ENCODE data around the gene B3GLCT.

B3GLCT gene

GRCh38 chr13:31224174-31224669, 24.4 kb downstream of the B3GLCT start:
- H3K4me3 ChIP-seq (ENCODE audit: low read length), result no peak overlapping the region
- no peak for TF ChIP-seq ZNF274 (IDR thresholded peaks at IDR 0.05; ENCODE audit: low read depth, low read length)

GRCh38 chr13:31224963-31225559, 25.3 kb downstream of the B3GLCT start:
- no peak for TF ChIP-seq ZNF274 (IDR thresholded peaks at IDR 0.05; ENCODE audit: low read depth, low read length)
- H3K4me3 ChIP-seq (ENCODE audit: low read length), result no peak overlapping the region

- TF ChIP-seq ZNF274 (IDR thresholded peaks at IDR 0.05; ENCODE audit: low read depth, low read length), result no peak
- H3K4me3 ChIP-seq (ENCODE audit: low read length), result no peak overlapping the region
Observed at GRCh38 chr13:31225998-31226675, 26.4 kb downstream of the B3GLCT start.

DNA sequence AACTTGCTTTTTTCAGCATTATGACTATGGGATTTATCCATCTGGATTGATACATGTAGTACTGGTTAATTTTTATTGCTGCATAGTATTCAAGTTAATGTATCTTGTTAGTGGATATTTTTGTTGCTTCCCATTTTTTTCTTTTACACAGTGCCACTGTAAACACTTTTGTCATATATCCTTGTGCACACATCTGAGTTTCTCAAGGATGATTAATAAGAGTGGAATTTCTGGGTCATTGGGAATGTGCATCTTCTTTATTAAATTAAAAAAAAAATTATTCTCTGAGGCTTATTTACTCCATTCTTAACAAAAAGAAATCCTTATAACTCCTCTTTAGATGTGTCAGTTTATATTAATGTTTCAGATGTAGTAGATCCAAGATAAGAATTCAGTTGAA, 27.3 kb downstream of the B3GLCT start:
- H3K4me3 ChIP-seq (ENCODE audit: low read length), result no peak overlapping the region
- TF ChIP-seq ZNF274 (IDR thresholded peaks at IDR 0.05; ENCODE audit: low read depth, low read length), result no peak

DNA sequence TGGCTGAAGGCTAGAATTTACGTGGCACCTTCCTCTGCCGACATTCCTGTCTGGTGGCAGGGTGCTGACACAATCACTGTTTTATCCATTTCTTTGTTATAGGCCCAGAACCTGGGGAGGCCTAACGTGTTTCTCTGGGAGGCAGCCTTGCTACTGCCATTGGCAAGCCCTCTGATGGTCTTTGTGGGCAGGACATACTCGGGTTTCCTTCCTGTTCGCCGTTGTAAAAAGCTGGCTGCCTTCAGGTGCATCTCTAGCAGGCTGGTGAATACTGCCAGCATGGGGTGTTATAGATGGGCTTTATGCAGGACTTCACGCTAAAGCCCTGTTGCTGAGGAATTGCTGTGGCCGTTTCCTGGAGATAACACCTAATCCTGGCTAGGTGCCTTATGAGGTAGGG, 28.1 kb downstream of the B3GLCT start:
- no peak for TF ChIP-seq ZNF274 (IDR thresholded peaks at IDR 0.05; ENCODE audit: low read depth, low read length)
- no peak overlapping the region for H3K4me3 ChIP-seq (ENCODE audit: low read length)

- no peak for TF ChIP-seq ZNF274 (IDR thresholded peaks at IDR 0.05; ENCODE audit: low read depth, low read length)
- H3K4me3 ChIP-seq (ENCODE audit: low read length), result no peak overlapping the region
Observed at GRCh38 chr13:31234729-31235128, 35.0 kb downstream of the B3GLCT start.

DNA sequence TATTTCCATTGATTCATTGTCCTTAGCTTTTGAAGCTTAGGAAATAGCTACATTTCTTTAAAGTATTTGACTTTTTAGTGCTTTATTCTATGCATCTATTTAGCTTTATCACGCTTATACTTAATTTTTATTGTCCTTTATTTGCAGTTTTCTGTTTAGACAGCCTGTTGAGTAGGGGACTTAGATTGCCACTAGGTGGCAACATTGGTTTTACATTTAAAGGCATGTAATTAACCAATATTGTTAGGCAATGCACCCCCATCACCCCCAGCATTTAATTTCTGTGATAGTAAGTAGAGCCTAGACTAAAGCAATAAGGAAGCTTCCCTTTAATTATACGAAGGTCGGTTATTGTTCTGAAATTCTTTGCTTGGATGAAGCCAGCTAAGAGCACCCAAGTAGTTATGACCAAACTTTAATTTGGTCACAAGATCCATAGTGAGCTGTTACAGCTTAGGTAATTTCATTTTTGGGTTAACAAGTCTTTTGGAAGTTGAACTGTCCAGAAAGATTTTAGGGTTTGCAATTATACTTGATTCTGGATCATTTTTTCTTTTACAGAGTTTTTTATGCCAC, 36.5 kb downstream of the B3GLCT start:
- no peak overlapping the region for H3K4me3 ChIP-seq (ENCODE audit: low read length)
- TF ChIP-seq ZNF274 (IDR thresholded peaks at IDR 0.05; ENCODE audit: low read depth, low read length), result no peak

- no peak overlapping the region for H3K4me3 ChIP-seq (ENCODE audit: low read length)
- TF ChIP-seq ZNF274 (IDR thresholded peaks at IDR 0.05; ENCODE audit: low read depth, low read length), result no peak
Observed at GRCh38 chr13:31240921-31241320, 41.1 kb downstream of the B3GLCT start.

DNA sequence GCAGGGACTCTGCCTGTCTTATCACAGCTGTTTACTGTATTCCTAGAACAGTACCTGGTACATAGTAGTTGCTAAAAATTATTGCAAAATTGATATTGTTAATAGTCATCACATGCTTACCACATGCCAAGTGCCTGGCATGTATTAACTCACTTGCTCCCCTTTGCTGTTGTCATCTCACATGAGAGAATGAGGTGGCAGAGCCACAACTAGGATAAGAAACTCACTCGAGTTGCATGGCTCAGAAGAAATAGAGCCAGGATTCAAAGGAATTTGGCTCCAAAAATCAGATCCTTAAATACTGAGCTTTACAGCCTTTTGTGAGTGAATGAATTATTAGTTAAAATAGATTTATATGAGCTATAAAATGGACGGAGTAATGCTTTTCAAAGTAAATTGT, 42.6 kb downstream of the B3GLCT start:
- no peak overlapping the region for H3K4me3 ChIP-seq (ENCODE audit: low read length)
- no peak for TF ChIP-seq ZNF274 (IDR thresholded peaks at IDR 0.05; ENCODE audit: low read depth, low read length)

DNA sequence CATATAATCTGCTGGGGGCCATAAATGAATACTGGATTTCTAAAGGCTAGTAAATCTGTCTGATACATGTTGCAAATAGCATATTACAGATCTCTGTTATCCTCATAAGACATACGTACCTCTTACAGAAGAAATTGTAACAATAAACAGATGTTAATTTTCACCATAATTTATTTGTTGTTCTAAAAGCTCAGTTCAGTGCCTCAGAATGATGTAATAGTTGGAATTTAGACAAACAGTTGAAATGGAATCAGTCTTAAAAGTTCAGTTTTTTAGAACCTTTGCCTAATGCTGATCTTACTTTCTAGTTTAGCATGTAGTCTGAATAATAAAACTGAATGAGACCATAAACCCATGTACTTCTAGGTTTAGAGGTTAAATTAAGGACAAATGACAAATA, 43.1 kb downstream of the B3GLCT start:
- H3K4me3 ChIP-seq (ENCODE audit: low read length), result no peak overlapping the region
- no peak for TF ChIP-seq ZNF274 (IDR thresholded peaks at IDR 0.05; ENCODE audit: low read depth, low read length)

- no peak overlapping the region for H3K4me3 ChIP-seq (ENCODE audit: low read length)
- no peak for TF ChIP-seq ZNF274 (IDR thresholded peaks at IDR 0.05; ENCODE audit: low read depth, low read length)
Observed at GRCh38 chr13:31245598-31246373, 46.0 kb downstream of the B3GLCT start.

GRCh38 chr13:31246918-31247317, 47.1 kb downstream of the B3GLCT start:
- H3K4me3 ChIP-seq (ENCODE audit: low read length), result no peak overlapping the region
- TF ChIP-seq ZNF274 (IDR thresholded peaks at IDR 0.05; ENCODE audit: low read depth, low read length), result no peak

DNA sequence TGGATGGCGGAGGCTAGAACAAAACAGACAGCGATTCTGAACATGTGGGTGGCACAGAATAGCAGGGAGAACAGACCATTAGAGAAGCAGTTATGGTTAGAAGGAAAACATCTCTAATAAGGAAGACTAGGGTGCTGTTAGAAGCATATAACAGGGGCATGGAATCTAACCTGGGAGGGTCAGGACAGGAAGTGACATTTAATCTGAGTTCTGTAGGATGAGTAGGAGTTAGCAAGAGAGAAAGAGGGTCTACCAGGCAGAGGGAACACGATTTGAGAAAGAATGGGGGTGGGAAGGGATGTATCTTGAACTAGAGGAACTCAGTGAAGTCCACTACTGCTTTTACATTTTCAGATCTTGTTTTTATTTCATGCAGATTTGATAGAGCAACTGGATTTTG, 48.6 kb downstream of the B3GLCT start:
- TF ChIP-seq ZNF274 (IDR thresholded peaks at IDR 0.05; ENCODE audit: low read depth, low read length), result no peak

DNA sequence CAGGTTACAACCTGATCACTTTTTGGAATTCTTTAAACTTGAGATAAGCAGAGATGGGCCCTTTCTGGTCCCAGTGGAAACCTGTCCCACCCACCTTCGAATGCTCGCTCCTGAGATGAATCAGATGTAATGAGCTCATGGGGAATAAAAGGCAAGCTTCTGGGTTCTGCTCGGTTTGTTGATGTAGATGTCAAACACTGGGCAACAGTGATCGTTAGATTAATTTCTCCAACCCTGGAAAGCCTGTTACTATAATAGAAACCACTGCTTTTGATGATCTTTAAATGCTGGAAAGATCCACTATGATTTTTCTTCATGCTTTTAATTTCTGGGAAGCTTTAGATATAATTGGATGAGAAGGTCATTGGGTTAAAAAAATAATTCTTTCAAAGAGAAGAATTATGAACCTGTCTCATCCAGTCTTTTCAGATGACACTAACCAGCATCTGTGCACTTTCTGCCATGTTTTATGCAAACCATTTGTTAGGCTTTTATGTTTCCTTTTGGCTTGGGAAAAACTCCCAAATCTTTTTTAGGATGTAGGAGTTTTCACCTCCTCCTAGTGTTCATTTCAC, 49.3 kb downstream of the B3GLCT start:
- H3K4me3 ChIP-seq (ENCODE audit: low read length), result no peak overlapping the region
- no peak for TF ChIP-seq ZNF274 (IDR thresholded peaks at IDR 0.05; ENCODE audit: low read depth, low read length)

More for the DNA sequence above, 48.6 kb downstream of the B3GLCT start:
- H3K4me3 ChIP-seq (ENCODE audit: low read length), result no peak overlapping the region

Measured in GM08714 (cell line).